Inferior parietal cortex (tissue), 1 donor: ENCODE measurements around the gene RXRA.
A peak's percentile ranks its signal among the peaks of the same experiment; 100 is the strongest.
"Not testable (repeated sequence)": the region's sequence is repeated elsewhere in the genome, so short reads cannot be mapped to it uniquely, and the experiment has no call there.

Source experiments
- DNase-seq: peaks from one replicate; pipeline ENCODE4 v3.0.0-alpha.2; 2016; ENCODE audit errors: extremely low spot score

Gene RXRA

DNA sequence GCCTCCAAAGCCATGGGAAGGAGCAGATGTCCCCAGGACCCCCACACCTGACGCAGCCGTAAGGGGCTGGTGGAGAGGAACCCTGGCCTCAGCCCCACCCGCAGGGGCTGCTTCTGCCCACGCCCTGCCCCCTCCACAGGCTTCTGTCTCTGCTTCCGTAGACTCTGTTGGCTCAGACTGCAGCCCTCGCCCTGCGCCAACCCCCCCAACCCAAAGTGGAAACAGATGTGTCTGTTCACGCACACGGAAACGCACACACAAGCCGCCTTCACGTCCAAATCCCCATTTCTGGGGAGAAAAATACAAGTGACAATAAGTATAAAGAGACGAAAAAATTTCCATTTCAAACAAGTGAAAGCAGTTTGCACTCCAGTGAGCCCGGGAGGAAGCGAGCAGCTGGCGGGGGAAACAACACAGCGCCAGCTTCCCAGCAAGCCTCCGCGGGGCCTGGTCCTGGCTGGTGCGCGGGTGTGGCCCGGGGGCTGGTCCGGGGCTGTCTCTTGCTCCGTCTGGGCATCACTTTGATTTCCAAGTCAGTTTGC lies 32.6 kb upstream of the RXRA start:
- peak; percentile 17 for DNase-seq

DNA sequence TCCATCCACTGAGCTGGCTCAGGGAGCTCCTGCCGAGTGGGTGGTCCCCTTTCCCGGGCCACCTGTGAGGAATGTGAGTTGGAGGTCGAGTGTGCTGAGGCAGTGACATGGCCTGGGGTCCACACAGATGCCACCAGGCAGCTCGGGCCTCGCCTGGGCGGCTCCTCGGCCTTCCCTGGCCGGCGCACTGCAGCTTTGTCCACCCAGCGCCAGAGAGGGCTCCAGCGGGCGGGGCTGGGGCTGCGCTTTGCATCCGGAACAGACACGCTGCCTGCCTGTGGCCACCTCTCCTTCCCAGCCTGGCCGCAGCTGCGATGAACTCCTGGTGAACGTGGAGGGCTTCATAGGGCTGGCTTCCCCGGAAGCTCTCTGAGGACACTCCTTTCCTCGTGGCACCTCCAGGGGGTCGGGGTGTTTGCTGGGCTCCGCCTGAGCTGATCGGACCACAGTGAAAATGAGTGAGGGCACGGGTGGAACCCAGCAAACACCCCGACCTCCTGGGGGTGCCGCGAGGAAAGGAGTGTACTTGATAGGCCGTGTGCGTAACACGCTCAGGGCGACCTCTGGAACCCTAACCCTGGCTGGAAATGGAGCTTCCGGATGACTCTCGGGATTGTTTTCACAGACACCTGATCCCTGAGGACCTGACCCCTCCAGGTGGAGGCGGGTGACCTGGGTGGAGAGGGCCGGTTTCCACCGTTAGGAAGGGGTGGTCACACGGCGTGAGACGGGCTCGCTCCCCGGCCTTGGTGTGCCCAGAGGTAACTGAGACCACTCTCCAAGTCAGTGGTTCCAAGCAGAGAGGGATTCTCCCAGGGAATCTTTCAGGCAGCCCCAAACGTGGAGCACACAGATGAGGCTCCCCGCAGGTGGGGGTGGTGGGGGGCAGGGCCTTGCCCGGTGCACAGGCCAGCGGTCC lies 31.8 kb upstream of the RXRA start:
- DNase-seq, result no peak

DNA sequence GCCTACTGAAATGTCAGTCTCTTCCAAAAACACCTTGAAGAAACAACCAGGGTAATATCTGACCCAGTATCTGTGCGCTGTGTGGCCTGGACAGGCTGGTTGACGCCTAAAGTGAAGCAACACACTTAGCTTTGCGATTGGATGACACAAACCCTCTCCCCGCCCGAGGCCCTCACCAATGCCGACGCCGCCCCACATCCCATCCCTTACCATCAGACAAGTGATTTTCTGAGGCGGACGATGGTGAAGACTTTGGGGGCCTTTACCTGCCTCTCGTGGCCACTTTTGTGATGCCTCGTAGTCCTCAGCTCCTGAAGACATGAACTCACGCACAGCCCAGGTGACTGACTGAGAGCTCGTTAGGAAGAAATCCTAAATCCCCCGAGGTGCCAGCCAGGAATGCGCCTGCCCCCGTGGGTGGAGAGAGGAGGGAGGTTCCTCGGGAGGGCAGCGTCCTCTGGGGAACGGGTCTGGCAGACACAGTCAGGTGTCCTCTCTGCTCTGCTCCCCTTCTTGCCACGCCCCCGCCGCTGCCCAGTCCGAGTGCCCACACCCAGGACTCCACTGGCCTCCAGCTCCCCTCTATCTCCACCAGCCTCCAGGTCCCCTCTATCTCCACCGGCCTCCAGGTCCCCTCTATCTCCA lies 31.0 kb upstream of the RXRA start:
- DNase-seq, result no peak

DNA sequence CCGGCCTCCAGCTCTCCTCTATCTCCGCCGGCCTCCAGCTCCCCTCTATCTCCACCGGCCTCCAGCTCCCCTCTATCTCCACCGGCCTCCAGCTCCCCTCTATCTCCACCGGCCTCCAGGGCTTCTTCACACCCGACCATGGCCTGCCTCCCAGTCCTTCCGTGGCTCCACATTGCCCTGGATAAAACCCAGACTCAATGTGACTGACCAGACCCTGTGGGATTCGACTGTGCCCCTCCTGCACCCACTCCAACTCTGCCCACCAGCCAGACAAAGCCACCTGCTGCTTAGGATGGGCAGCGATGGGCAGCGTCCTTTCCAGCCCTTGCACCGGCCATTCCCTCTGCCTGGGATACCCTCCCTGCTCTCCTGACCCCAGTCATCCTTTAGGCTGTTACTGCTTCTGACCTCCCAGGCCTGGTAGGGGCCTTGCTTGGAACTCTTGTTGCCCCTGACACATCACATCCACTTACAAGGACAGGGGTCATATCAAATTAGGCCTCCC lies 30.5 kb upstream of the RXRA start:
- DNase-seq, result no peak

DNA sequence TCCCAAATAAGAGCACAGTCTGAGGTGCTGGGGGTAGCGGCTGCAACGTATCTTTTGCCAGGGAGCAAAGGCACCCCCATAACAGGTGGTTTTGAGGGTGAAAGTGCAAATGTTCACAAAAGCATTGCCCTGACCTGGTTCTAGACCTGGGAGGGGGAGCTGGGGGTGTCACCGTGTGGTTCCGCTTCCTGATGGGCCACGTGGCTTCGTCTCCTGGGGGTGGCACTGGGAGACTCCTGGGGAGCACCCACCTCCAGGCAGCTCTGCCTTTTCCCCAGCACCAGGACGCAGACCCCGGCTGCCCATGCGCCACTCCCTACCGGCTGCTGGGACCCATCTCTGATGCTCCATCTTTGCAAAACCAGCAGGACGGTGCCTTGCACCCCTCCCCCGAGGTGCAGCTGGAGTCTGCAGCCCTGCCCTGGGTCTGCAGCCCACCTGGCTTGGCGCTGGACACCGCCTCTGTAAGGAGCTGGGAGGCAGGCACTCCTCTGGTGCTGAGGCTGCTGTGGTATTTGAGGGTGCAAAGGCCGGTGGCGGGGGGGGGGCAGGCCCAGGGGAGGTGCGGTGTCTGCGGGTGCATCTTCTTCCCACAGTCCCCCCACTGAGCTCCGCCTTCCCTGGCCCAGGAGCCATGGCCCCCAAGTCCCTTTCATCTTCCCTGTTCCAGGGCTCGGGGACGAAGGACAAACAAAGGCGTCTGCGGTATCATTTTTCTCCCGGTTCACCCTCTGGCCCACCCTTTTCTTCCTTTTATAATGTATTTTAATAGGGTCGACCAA lies 29.8 kb upstream of the RXRA start:
- no peak for DNase-seq

DNA sequence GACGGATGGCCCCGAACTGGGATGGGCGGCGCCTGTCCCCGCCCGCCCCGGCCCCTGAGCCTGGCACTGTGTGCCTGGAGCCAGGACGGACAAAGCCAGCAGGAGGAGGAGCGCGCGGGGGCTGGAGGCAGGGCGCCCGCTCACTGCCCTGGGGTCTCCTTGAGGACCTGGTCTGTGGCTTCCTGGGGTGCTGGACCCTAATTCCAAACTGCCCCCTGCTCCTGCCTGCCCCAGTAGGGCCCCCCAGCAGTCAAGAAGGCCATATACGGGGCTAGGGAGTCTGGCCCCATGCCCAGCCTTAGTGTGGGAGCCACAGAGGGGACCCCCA lies 29.2 kb upstream of the RXRA start:
- DNase-seq, result no peak

DNA sequence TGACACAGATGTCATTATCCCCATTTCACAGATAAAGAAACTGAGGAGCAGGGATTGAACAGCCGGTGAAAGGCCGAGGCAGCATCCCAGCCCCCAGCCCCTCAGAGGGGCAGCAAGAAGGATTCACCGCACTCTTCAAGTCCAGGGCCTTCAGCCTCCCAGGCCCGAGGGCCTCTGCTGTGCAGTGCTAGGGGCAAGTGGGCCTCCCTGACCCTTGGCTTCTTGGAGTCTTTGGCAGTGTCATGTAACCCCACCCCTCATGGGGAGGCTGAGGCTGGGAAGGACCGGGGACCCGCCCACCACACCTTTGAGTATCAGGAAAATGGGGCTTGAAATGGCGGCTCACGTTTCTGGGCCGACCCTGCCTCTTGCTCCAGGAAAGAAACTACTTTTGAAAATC lies 28.7 kb upstream of the RXRA start:
- no peak for DNase-seq

DNA sequence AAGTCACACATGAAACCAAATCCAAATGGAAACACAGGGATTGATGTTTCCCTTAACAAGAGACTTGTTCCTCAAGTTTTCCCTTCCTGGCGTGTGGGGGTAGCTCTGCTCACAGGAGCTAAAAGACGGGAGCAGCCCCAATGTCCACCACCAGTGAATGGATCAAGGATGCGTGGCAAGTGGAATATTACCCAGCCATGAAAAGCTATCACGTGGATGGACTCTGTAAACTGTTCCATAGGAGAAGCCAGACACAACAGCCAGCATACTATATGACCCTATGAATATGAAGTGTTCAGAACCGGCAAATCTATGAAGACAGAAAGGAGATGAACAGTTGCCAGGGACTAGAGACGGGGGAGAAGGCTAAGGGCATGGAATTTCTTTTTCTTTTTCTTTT lies 28.3 kb upstream of the RXRA start:
- DNase-seq, result no peak

DNA sequence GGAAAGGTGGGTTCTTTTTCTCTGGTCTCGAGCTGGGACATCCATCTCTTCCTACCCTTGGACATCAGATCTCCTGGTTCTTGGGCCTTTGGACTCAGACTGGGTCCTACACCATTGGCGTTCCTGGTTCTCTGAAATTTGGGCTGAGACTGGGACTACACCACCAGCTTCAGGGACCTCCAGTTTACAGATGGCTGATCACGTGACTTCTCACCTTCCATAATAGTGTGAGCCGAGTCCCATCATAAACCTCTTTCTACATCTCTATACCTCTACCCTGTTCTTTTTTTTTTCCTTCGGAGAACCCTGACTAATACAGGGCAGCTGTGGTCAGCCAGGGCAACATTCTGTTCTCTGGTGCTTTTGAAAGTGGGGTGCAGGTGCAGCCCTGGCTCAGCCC lies 27.2 kb upstream of the RXRA start:
- DNase-seq, result no peak

DNA sequence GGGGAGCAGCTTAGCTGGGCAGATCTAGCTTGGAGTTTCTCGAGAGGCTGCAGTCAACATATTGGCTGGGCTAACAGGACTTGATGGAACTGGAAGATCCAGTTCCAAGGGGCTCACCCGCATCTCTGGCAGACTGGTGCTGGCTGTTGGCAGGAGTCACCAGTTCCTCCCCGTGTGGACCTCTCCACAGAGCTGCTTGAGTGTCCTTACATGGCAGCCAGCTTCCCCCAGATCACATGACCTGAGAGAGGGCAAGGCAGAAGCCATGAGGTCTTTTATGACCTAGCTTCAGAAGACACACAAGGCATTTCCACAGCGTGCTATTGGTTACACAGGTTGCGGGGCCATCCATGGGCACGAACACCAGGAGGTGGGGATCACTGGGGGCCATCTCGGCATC lies 26.4 kb upstream of the RXRA start:
- DNase-seq, result no peak

DNA sequence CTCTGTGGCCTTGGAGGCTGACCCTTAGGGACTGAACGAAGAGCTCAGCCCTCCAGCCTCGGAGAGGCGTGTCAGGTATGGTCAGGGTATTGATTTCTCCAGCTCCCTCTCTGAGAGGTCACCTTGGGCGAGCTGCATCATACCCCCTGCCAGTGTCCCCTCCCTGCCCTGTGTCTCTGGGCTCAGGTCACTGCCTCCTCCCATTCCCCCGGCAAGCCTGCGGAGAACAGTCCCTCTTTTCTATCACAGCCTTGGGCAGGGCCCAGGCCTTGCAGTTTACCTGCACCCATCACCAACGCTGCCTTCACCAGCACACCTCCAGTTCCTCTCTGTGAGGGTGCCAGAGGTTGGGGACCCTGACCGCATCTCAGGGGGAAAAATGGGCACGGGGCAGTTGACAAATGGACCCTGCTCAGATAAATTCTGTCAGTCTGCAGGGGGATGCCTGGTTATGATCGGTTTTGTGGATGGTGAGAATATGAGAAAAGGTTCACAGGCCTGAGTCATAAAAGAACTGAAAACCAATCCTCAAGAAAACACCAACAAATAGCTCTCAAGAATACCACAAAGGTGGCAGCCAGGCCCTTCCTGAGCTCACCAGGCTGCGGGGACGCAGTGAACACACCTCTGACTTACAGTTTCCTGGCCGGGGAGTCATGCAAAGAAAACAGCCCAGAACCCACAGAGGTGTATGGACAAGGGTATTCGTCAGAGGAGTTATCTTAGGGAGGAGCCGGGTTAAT lies 24.7 kb upstream of the RXRA start:
- no peak for DNase-seq

DNA sequence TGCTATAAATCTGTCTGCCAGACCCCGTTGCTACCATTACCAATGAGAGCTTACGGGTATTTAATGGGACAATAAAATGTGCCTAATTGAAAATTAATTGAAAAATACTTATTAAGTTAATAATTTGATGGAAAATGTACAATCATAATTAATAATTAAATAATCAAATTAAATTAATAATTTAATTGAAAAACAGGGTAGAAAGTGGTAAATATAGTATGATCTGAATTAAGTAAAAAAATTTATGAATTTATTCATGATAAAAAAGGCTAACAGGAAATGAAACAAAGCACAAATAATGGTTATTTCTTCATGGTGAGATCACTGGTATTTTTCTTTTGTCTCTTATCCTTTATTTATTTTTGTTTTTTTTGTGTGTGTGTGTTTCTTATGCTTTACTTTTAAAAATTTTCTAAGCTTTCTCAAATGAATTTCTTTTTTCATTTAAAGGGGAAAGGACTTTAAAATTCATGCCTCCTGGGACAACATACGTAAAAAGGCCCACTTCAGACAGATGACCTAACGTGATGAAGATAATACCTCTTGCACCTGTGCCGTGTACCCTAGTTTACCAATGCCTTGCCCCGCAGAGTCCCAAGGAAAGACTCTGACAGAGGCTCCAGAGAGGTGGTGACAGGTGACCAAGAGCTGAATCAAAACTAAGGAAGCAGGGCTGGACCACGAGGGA lies 24.0 kb upstream of the RXRA start:
- no peak for DNase-seq

DNA sequence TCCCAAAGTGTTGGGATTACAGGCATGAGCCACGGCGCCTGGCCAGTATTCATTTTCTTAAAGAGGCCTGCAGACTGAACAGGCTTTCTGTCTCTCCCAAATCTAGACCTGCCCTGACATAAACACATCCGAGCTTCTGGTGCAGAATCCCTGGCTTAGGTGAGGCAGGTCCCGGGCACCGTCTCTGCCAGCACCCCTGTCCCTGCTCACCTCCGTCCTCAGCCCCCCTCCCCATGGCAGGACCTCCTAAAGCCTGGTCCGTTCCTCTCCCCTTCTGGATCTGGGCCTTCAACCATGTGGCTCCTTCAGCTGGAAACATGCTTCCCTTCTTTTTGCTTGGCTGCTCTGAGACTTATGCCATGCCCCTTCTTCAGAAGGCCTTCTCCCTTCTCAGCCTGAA lies 22.7 kb upstream of the RXRA start:
- no peak for DNase-seq

DNA sequence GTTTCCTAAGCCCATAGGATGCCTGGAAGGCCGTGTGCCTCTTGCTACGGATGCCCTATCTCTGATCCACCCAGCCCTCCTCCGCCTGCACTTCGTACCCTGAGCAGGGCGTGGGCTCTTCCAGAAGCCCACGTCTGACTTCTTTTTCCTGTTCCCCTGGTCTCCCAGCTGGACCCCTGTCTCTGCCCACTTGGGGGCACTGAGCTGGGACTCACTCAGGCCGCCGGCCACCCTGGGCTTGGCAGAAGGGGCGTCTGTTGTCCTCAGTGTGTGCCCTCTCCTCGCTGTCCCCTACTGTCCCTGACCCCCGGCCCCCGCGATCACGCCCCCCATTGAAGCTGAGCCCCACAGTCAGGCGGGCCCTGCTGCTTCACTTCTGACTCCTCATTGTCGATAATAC lies 22.0 kb upstream of the RXRA start:
- DNase-seq, result no peak

DNA sequence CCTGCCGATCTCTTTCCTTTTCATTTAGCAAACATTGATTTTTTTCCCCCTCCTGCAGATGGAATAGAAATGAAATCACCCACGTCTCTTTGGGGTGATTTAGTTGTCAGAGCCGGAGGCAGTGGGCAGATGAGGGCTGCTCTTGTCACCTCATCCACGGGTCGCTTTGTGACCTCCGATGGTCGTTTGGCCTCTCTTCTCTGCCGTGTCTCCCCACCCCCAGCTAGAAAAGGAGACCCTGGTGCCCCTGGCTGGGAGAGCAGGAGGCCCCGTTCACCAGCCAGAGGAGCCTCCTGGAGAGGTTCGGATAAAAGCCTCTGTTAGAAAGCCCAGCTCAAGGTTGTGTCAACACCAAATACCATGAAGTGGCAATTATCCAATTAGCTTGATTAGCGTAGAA lies 21.6 kb upstream of the RXRA start:
- no peak for DNase-seq

DNA sequence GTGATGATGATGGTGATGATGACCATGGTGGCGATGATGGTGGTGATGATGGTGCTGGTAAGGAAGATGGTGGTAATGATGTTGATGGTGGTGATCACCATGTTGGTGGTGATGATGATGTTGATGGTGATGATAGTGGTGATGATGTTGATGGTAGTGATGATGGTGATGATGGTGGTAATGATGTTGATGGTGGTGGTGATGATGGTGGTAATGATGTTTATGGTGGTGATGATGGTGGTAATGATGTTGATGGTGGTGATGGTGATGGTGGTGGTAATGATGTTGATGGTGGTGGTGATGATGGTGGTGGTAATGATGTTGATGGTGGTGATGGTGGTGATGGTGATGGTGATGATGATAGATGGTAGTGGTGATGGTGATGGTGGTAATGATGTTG lies 20.7 kb upstream of the RXRA start:
- DNase-seq, result no peak

DNA sequence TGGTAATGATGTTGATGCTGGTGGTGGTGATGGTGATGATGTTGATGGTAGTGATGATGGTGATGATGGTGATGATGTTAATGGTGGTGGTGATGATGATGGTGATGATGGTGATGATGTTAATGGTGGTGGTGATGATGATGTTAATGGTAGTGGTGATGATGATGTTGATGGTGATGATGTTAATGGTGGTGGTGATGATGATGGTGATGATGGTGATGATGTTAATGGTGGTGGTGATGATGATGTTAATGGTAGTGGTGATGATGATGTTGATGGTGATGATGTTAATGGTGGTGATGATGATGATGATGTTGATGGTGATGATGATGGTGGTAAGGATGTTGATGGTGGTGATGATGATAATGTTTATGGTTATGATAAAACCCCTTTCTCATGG lies 20.2 kb upstream of the RXRA start:
- not testable (repeated sequence) for DNase-seq

DNA sequence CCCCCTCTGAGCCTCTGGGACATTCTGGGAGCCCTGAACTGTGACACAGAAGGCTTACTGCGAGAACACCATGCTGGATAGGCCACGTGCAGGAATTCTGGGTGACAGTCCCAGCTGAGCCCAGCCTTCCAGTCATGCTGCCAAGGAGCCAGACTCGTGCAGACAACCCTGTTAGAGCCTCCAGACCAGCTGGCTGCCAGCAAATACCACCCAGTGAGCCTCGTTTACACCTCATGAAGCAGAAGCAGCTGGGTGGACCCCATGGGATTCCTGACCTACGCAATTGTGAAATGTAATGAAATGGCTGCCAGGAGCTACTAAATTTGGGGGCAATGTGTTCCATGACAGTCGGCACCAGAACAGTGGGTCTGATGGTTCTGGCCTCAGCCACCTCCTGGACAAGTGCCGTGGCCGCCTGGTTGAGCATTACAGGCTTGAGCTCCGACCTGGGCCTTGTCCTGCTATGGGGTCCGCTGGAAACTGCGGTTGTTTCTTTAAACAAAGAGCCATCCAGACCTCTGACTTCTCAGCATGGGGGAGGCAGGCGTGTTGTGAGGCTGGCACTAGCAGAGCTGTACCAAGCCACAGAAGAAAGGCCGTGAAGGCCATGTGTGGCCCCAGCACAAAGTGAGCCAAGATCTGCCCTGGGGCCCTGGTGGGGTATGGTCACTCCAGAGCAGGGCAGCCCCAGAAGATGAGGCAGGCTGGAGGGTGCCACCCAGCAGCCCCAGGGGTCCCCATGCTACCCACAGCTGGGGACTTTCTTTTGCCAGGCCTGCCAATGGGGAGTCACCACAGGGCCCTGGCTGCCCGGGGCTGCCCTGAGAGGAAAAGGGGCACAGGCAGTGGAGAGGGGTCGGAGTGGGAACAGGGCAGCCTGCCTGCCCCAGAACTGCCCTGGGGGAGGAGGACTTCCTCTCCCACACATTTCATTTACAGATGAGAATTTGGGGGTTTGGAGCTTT lies 19.3 kb upstream of the RXRA start:
- DNase-seq, result no peak

DNA sequence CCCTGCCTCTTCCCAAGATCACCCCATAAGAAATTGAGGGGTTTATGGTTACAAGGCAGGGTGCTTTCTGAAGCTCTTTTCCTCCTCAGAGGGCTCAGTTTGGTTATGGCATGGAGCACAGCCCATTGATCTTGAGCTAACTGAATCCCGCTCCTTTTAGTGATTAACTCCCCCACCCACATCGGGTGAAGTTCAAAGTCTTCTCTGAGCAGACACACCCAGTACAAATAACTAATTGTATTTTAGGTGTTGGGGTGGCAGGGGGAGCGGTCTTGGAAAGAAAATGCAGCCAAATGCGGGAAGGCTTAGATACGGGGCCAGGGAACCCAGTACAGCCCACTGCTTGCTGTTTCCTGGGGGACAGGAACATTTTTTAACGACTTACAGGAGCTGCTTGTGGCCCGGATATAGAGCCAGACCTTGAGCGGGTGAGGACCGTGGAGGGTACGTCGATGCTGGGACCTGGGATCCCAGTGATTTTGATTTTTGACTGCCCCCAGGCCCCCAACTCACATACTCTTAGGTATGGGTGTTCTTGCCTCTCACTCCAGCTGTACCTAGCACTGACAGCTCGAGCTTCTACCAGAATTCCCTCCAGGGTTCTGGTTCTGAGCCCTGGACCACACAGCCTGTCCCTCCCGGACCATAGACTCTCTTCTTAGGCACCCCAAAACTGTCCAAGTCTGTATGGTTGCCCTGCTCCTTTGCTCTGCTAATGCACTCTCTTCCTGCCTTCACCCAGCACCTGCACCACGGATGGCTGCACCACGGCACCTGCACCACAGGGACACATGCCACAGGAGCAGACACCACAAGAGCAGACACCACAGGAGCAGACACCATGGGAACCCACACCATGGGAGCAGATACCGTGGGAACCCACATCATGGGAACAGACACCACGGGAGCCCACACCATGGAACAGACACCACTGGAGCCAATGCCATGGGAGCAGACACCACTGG lies 18.3 kb upstream of the RXRA start:
- DNase-seq, result no peak
